ENCODE results near the gene PPFIA4. TPM values are rescaled to one million over a fixed set of nuclear protein-coding genes. Genes with fewer than 3 reads are reported as not detected.
"Not testable (repeated sequence)": the region's sequence is repeated elsewhere in the genome, so short reads cannot be mapped to it uniquely, and the experiment has no call there.

Gene PPFIA4
- total RNA-seq: 0.12 and 0.29 TPM in 2 replicates

DNA sequence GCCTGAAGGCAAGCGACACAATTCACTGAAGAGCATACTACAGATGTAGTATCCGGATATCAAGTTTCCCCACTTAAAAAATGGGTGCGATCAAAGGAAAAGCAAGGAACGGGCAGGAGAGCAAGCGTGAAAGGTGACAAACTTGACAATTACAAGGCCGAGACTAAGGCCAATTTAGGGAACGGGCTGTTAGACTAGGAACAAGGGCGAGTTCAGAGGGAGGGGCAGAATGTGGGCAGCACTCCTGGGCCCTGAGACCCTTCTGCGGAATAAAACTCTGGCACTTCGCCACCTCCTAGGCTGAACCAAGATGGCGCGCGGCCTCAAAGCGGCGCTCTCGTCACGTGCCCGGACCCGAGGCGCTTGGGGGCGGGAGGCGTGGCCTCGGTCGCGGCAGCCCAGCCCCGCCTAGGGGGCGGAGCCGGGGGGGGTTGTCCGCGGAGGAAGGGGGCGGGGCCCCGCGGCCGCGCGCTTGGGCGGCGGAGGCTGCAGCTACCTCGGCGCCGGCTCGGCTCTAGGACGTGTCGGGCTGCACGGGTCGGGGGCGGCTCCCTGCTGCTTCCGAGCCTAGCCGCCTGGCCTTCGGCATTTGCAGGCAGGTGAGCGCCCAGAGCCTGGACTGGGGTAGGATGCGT, at the start of gene PPFIA4:
Gene PPFIA4 (plus strand): TSS at position 461 of the 635 bp plus-strand sequence. CDS start 12,518 bp downstream, outside the sequence.
- Mint-ChIP-seq H3K4me1 (peaks cover 16% of the 10 kb centered on the region), H3K27ac (peak within 1 kb of the TSS; percentile 72), H3K9me3 (peaks cover 5% of the 10 kb centered on the region), H3K27me3 (peaks cover 3% of the 10 kb centered on the region), H3K36me3 (ENCODE audit: low read depth) (peaks cover 38% of the 10 kb centered on the region), H3K4me3 (peak within 1 kb of the TSS; percentile 73)
- ATAC-seq (ENCODE audit: low read depth) (peak; percentile 97), DNase-seq (peak; percentile 87)
- intact Hi-C loops (cut with micrococcal nuclease): loop anchor here (1.0 to 10.0 kb wide), 5 partner anchors 19 to 881 kb away; partner anchors contain the start of genes ARL8A, CYB5R1, PPP1R12B and TMEM183A
- ChIA-PET POLR2A (interaction anchor here (0.7 to 2.9 kb wide), 3 partner anchors 19 to 1487 kb away, joined by 4 to 15 read pairs (median 4); partner anchors contain the start of gene TMEM183A), CTCF (interaction anchor here (1.0 kb wide), 1 partner anchor 14 kb away, joined by 4 read pairs; no protein-coding TSS in a partner anchor)
- TF ChIP-seq, protein P1, sequence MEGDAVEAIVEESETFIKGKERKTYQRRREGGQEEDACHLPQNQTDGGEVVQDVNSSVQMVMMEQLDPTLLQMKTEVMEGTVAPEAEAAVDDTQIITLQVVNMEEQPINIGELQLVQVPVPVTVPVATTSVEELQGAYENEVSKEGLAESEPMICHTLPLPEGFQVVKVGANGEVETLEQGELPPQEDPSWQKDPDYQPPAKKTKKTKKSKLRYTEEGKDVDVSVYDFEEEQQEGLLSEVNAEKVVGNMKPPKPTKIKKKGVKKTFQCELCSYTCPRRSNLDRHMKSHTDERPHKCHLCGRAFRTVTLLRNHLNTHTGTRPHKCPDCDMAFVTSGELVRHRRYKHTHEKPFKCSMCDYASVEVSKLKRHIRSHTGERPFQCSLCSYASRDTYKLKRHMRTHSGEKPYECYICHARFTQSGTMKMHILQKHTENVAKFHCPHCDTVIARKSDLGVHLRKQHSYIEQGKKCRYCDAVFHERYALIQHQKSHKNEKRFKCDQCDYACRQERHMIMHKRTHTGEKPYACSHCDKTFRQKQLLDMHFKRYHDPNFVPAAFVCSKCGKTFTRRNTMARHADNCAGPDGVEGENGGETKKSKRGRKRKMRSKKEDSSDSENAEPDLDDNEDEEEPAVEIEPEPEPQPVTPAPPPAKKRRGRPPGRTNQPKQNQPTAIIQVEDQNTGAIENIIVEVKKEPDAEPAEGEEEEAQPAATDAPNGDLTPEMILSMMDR (IDR thresholded peaks at IDR 0.05): no peak

DNA sequence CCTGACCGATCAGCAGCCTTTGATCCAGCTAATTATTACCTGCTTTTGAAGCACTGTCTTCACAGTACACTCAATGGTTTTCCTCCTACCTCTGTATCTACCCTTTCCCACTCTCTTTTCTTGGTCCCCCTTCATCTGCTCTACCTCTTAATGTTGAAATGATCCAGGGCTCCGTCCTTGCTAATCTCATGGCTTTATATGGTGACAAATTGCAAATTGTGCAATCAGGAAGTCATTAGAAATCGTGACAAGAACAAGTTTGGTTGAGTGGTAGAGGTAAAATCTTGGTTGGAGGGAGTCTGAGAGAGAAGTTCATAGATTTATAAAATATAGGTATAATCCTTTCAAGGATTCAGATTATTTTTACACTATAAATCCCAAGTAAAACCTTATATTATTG, 49.7 kb upstream of the PPFIA4 start:
- ChIA-PET POLR2A (no interaction called here), CTCF (no interaction called here)
- intact Hi-C loops (cut with micrococcal nuclease): no loop called here
- no peak overlapping the region for H3K4me3 Mint-ChIP-seq
- H3K4me1 Mint-ChIP-seq: peaks cover 2% of the 10 kb centered on the region
- H3K27me3 Mint-ChIP-seq: peaks cover 10% of the 10 kb centered on the region
- H3K27ac Mint-ChIP-seq: no peak overlapping the region
- TF ChIP-seq, protein P1 (IDR thresholded peaks at IDR 0.05): no peak
- H3K9me3 Mint-ChIP-seq: no peaks in the 10 kb centered on the region
- no peaks in the 10 kb centered on the region for H3K36me3 Mint-ChIP-seq (ENCODE audit: low read depth)
- no peak for ATAC-seq (ENCODE audit: low read depth)
- no peak for DNase-seq

DNA sequence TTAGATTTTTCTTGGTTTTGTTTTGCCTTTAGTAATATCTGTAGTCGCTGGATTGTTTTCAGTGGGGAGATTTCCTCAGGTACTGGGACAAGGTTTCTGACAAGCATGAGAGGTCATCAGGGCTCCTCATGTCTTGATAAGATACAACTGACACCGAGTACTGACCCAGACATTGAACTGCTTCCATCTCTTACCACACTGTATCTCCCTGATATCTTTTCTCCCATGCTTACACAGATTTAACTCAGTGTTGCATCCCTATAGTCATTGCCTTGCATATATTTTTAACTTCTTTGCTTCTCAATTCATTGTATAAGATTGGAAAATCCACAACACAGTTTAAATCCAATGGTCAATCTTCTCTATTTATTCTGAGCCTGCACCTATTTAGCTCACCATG, 46.8 kb upstream of the PPFIA4 start:
- no peak for ATAC-seq (ENCODE audit: low read depth)
- Mint-ChIP-seq H3K27ac (no peak overlapping the region), H3K4me3 (no peak overlapping the region), H3K36me3 (ENCODE audit: low read depth) (no peaks in the 10 kb centered on the region), H3K27me3 (peaks cover 10% of the 10 kb centered on the region), H3K4me1 (peaks cover 5% of the 10 kb centered on the region), H3K9me3 (no peaks in the 10 kb centered on the region)
- intact Hi-C loops (cut with micrococcal nuclease): no loop called here
- ChIA-PET POLR2A (no interaction called here), CTCF (no interaction called here)
- TF ChIP-seq, protein P1 (IDR thresholded peaks at IDR 0.05): no peak
- DNase-seq: no peak

DNA sequence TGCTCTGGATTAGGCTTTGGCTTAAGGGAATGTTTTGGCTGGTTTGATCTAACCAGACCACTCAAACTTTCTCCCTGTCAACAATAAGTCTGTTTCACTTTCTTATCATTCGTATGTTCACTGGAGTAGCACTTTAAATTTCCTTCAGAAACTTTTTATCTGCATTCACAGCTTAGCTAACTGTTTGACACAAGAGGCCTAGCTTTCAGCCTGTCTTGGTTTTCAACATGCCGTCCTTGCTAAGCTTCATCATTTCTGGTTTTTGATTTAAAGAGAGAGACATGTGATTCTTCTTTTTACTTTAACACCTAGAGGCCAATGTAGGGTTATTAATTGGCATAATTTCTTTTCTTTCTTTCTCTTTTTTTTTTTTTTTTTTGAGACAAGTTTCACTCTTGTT, 44.4 kb upstream of the PPFIA4 start:
- H3K27me3 Mint-ChIP-seq: peaks cover 9% of the 10 kb centered on the region
- H3K27ac Mint-ChIP-seq: peak overlapping the region; percentile 57
- intact Hi-C loops (cut with micrococcal nuclease): no loop called here
- no peak overlapping the region for H3K4me3 Mint-ChIP-seq
- no peaks in the 10 kb centered on the region for H3K9me3 Mint-ChIP-seq
- TF ChIP-seq, protein P1 (IDR thresholded peaks at IDR 0.05): no peak
- CTCF ChIA-PET: interaction anchor here (0.8 kb wide), 1 partner anchor 16 kb away, joined by 3 read pairs; no protein-coding TSS in a partner anchor
- POLR2A ChIA-PET: interaction anchor here (1.4 kb wide), 1 partner anchor 14 kb away, joined by 4 read pairs; the partner anchor contains the start of gene CYB5R1
- H3K4me1 Mint-ChIP-seq: peaks cover 5% of the 10 kb centered on the region
- ATAC-seq (ENCODE audit: low read depth): no peak
- no peak for DNase-seq
- H3K36me3 Mint-ChIP-seq (ENCODE audit: low read depth): no peaks in the 10 kb centered on the region

DNA sequence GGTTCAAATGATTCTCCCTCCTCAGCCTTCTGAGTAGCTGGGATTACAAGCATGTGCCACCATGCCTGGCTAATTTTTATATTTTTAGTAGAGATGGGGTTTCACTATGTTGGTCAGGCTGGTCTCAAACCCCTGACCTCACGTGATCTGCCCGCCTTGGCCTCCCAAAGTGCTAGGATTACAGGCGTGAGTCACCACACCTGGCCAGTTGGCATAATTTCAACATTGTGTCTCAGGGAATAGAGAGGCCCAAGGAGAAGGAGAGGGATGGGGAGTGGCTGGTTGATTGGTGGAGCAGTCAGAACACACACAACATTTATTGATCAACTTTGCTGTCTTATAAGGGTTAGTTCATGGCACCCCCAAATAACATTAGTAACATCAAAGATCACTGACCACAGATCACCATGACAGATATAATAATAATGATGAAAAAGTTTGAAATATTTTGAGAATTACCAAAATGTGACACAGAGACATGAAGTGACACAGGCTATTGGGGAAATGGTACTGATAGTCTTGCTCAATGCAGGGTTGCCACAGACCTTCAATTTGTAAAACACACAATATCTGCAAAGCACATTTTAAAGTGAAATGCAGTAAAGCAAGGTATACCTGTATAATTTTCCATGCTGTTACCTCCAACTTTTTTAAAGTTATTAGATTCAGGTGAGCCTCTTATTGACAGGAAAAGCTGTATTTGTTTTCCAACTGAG, 43.4 kb upstream of the PPFIA4 start:
- H3K4me3 Mint-ChIP-seq: no peak overlapping the region
- POLR2A ChIA-PET: no interaction called here
- ATAC-seq (ENCODE audit: low read depth) (no peak), DNase-seq (no peak)
- H3K27me3 Mint-ChIP-seq: peaks cover 4% of the 10 kb centered on the region
- CTCF ChIA-PET: no interaction called here
- TF ChIP-seq, protein P1 (IDR thresholded peaks at IDR 0.05): no peak
- no peaks in the 10 kb centered on the region for H3K36me3 Mint-ChIP-seq (ENCODE audit: low read depth)
- peaks cover 6% of the 10 kb centered on the region for H3K4me1 Mint-ChIP-seq
- H3K9me3 Mint-ChIP-seq: no peaks in the 10 kb centered on the region
- intact Hi-C loops (cut with micrococcal nuclease): no loop called here
- H3K27ac Mint-ChIP-seq: no peak overlapping the region

DNA sequence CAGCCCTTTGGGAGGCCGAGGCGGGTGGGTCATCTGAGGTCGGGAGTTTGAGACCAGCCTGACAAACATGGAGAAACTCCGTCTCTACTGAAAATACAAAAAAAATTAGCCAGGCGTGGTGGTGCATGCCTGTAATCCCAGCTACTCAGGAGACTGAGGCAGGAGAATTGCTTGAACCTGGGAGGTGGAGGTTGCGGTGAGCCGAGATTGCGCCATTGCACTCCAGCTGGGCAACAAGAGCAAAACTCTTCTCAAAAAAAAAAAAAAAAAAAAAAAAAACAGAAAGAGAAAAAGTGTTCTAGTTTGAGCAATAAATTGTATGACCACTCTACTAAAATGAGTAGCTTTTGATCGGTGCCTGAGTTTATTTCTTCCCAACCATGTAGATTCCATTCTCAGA, 40.2 kb upstream of the PPFIA4 start:
- POLR2A ChIA-PET; ATAC-seq (ENCODE audit: low read depth); H3K9me3 Mint-ChIP-seq; H3K27me3 Mint-ChIP-seq; H3K27ac Mint-ChIP-seq; H3K4me3 Mint-ChIP-seq; DNase-seq; intact Hi-C loops (cut with micrococcal nuclease); CTCF ChIA-PET; H3K36me3 Mint-ChIP-seq (ENCODE audit: low read depth): not testable (repeated sequence)
- peaks cover 37% of the 10 kb centered on the region for H3K4me1 Mint-ChIP-seq
